GM10266 (cell line): Measurements from ENCODE around the gene DZIP3.
"Not testable (repeated sequence)": the region's sequence is repeated elsewhere in the genome, so short reads cannot be mapped to it uniquely, and the experiment has no call there.

Experiments
- DNase-seq: peaks from one replicate; pipeline ENCODE4 v3.0.0; 2012; ENCODE audit errors: extremely low spot score
- CTCF ChIP-seq: IDR thresholded peaks from 2 replicates; pipeline ENCODE4 v1.5.1; 2012; ENCODE audit warnings: mild to moderate bottlenecking, low read depth; ENCODE audit not compliant: control insufficient read depth, insufficient read depth; ENCODE audit errors: missing control alignments

DZIP3 gene

GRCh38 chr3:108605491-108605890 is 16.0 kb downstream of the DZIP3 start:
- DNase-seq: no peak

GRCh38 chr3:108608750-108609149 is 19.2 kb downstream of the DZIP3 start:
- no peak for TF ChIP-seq CTCF
- DNase-seq: no peak

More at GRCh38 chr3:108605491-108605890, 16.0 kb downstream of the DZIP3 start:
- TF ChIP-seq CTCF: no peak

- no peak for TF ChIP-seq CTCF
- DNase-seq: no peak
Observed at GRCh38 chr3:108610651-108611050, 21.1 kb downstream of the DZIP3 start.

GRCh38 chr3:108616090-108616489 is 26.6 kb downstream of the DZIP3 start:
- DNase-seq: not testable (repeated sequence)

GRCh38 chr3:108620250-108620649 is 30.7 kb downstream of the DZIP3 start:
- no peak for TF ChIP-seq CTCF
- DNase-seq: no peak

GRCh38 chr3:108623504-108623903 is 34.0 kb downstream of the DZIP3 start:
- no peak for TF ChIP-seq CTCF
- no peak for DNase-seq

- no peak for DNase-seq
Observed at GRCh38 chr3:108629974-108630373, 40.5 kb downstream of the DZIP3 start.

More at GRCh38 chr3:108629974-108630373, 40.5 kb downstream of the DZIP3 start:
- TF ChIP-seq CTCF: no peak
